Motor neuron (in vitro differentiated cells): Measurements from ENCODE around the gene CNTFR. TPM values are rescaled to one million over a fixed set of nuclear protein-coding genes. Genes with fewer than 3 reads are reported as not detected.
A peak's percentile ranks its signal among the peaks of the same experiment; 100 is the strongest.

Source experiments
- ATAC-seq, 8 experiments: fragments of 200-7000 bp; cut with Tn5 transposase; replicated peaks in 6 of 8; 2 replicates each; pipeline ENCODE4 v1.8.0; 2021; ENCODE audit warnings: mild to moderate bottlenecking in 8 of 8, moderate library complexity in 8 of 8
- H3K27ac ChIP-seq, 2 donors: fragments of 250-450 bp; sonication (Bioruptor Pico); 2 replicates each; pipeline ENCODE4 v1.9.0; 2021; ENCODE audit warnings: antibody characterized with exemption in 2 of 2, mild to moderate bottlenecking in 2 of 2, moderate library complexity in 1 of 2
- H3K4me1 ChIP-seq, 2 donors: fragments of 250-450 bp; sonication (Bioruptor Pico); replicated peaks in 1 of 2; 2 replicates each; pipeline ENCODE4 v1.6.1; 2021; ENCODE audit warnings: antibody characterized with exemption in 2 of 2, mild to moderate bottlenecking in 2 of 2, moderate library complexity in 1 of 2
- H3K4me3 ChIP-seq, 5 donors: fragments of 250-450 bp; sonication (Bioruptor Pico); 2 replicates each; pipeline ENCODE4 v1.9.0; 2021; ENCODE audit warnings: antibody characterized with exemption in 5 of 5, mild to moderate bottlenecking in 5 of 5, moderate library complexity in 4 of 5
- WGBS, 10 experiments: fragments of 450-650 bp; shearing (Covaris generic); methylation state at CpG; one replicate each; pipeline ENCODE4 v1.0.0; 2022; 5-methylcytosine and 5-hydroxymethylcytosine counted together
- in situ Hi-C, 9 experiments: fragments of 400-800 bp; cut with MboI; loops; one replicate each; pipeline ENCODE4 v1.15.0; 2021; ENCODE audit warnings: low sequenced_read_pairs in 9 of 9, low pct_unique_long_range_greater_than_20kb in 2 of 9; ENCODE audit not compliant: unreplicated experiment in 9 of 9
- total RNA-seq, 8 experiments: library from RNA; unstranded; fragments of 300-600 nt; gene quantifications; 2 replicates each; pipeline versions ENCODE4 v1.2.3 to v1.2.4, GENCODE V29; 2022

The CNTFR gene
- total RNA-seq, 8 experiments from 2014 or later: 0.35 to 72.4 (median 25.6) TPM

- WGBS, 10 experiments: 60 to 100% (median 90%) methylated on average over 1 to 3 of the region's 7 CpGs; no CpG with 5 or more reads in 7 of the 10 experiments
- ATAC-seq: no peak
- H3K4me1 ChIP-seq: peaks cover 35 to 36% of the 10 kb centered on the region in 2 donors
- no peak overlapping the region for H3K27ac ChIP-seq
- in situ Hi-C loops: no loop called here
- H3K4me3 ChIP-seq: no peak overlapping the region
Observed at GRCh38 chr9:34506623-34507022, 82.9 kb downstream of the CNTFR start.

GRCh38 chr9:34505370-34506120 is 84.0 kb downstream of the CNTFR start:
- Histone ChIP-seq H3K27ac (no peak overlapping the region), H3K4me3 (no peak overlapping the region), H3K4me1 (peaks cover 26 to 29% of the 10 kb centered on the region in 2 donors)
- WGBS, 10 experiments: 40 to 100% (median 89%) methylated on average over 1 to 4 of the region's 5 CpGs; no CpG with 5 or more reads in 4 of the 10 experiments
- in situ Hi-C loops: no loop called here
- no peak for ATAC-seq

GRCh38 chr9:34503406-34503805 is 86.1 kb downstream of the CNTFR start:
- in situ Hi-C loops: no loop called here
- no peak for ATAC-seq
- Histone ChIP-seq H3K4me3 (no peak overlapping the region), H3K4me1 (peaks cover 10 to 19% of the 10 kb centered on the region in 2 donors), H3K27ac (no peak overlapping the region)

GRCh38 chr9:34502891-34503290 is 86.6 kb downstream of the CNTFR start:
- Histone ChIP-seq H3K27ac (no peak overlapping the region), H3K4me1 (peaks cover 10 to 19% of the 10 kb centered on the region in 2 donors), H3K4me3 (no peak overlapping the region)
- peak in 3 of 8 experiments; percentile 43 to 71 (median 49) for ATAC-seq
- 0 to 100% (median 66%) methylated on average over 1 to 5 of the region's 6 CpGs; no CpG with 5 or more reads in 4 of the 10 experiments for WGBS, 10 experiments
- in situ Hi-C loops: no loop called here

- Histone ChIP-seq H3K4me1 (peaks cover 10 to 19% of the 10 kb centered on the region in 2 donors), H3K4me3 (no peak overlapping the region), H3K27ac (no peak overlapping the region)
- whole genome bisulfite sequencing, 10 experiments: 0 to 83% (median 80%) methylated on average over 1 to 4 of the region's 10 CpGs; no CpG with 5 or more reads in 5 of the 10 experiments
- ATAC-seq: peak in 1 of 8 experiments; percentile 0
- in situ Hi-C loops: no loop called here
Observed at GRCh38 chr9:34502471-34502870, 87.1 kb downstream of the CNTFR start.

GRCh38 chr9:34501889-34502425 is 87.6 kb downstream of the CNTFR start:
- Histone ChIP-seq H3K4me1 (peaks cover 10 to 19% of the 10 kb centered on the region in 2 donors), H3K4me3 (no peak overlapping the region), H3K27ac (no peak overlapping the region)
- in situ Hi-C loops: no loop called here
- WGBS, 10 experiments: 0 to 100% methylated on average over 1 of the region's 5 CpGs; no CpG with 5 or more reads in 8 of the 10 experiments
- ATAC-seq: peak; percentile 80 to 91 (median 87)

Other genes with a start within 250 kb of the CNTFR start
- 10 to 100 TPM in 1 of 8 experiments, 1 to 10 TPM in 5, under 1 TPM in 2; 0.31 to 11.4 (median 2.4) TPM for gene MYORG, start 212.8 kb downstream of the CNTFR start, total RNA-seq
- 10 to 100 TPM in 6 of 8 experiments, 1 to 10 TPM in 2; 7.5 to 55.6 (median 41.0) TPM for gene FAM219A, start 131.2 kb downstream of the CNTFR start, total RNA-seq
- 10 to 100 TPM in 1 of 8 experiments, 1 to 10 TPM in 6, under 1 TPM in 1; 0.61 to 11.5 (median 2.4) TPM for gene DNAI1, start 130.9 kb downstream of the CNTFR start, total RNA-seq
- gene ENHO, start 66.7 kb downstream of the CNTFR start, total RNA-seq: 10 to 100 TPM in 6 of 8 experiments, 1 to 10 TPM in 2; 3.9 to 25.4 (median 18.8) TPM
- 10 to 100 TPM; 17.4 to 64.0 (median 24.0) TPM for gene RPP25L, start 22.4 kb upstream of the CNTFR start, total RNA-seq
- gene DCTN3, start 30.8 kb upstream of the CNTFR start, total RNA-seq: 100 to 1,000 TPM in 5 of 8 experiments, 10 to 100 TPM in 3; 67.7 to 217 (median 176) TPM
- gene ARID3C, start 39.3 kb upstream of the CNTFR start, total RNA-seq: under 1 TPM in 4 of 8 experiments, not detected in 4; 0.05 to 0.71 (median 0.16) TPM
- 100 to 1,000 TPM in 1 of 8 experiments, 10 to 100 TPM in 7; 22.7 to 123 (median 41.2) TPM for gene SIGMAR1, start 48.1 kb upstream of the CNTFR start, total RNA-seq
- 10 to 100 TPM; 25.4 to 59.7 (median 34.1) TPM for gene GALT, start 57.0 kb upstream of the CNTFR start, total RNA-seq
- gene IL11RA, start 62.5 kb upstream of the CNTFR start, total RNA-seq: 10 to 100 TPM in 7 of 8 experiments, 1 to 10 TPM in 1; 6.7 to 20.7 (median 12.7) TPM
- 1 to 10 TPM in 3 of 8 experiments, not detected in 5; 1.7 to 2.0 (median 1.8) TPM for gene CCL27, start 72.9 kb upstream of the CNTFR start, total RNA-seq
- under 1 TPM in 1 of 8 experiments, not detected in 7; 0.38 TPM for gene CCL19, start 101.6 kb upstream of the CNTFR start, total RNA-seq
- 1 to 10 TPM in 1 of 8 experiments, under 1 TPM in 2, not detected in 5; 0.22 to 1.3 (median 0.76) TPM for gene CCL21, start 120.4 kb upstream of the CNTFR start, total RNA-seq